GM15510 (cell line): ENCODE results near the gene MBNL3.

Source experiments
- POLR2A ChIP-seq: IDR thresholded peaks from 3 replicates; pipeline ENCODE4 v1.6.1; 2011; ENCODE audit warnings: borderline replicate concordance; ENCODE audit not compliant: insufficient read length; ENCODE audit errors: extremely low read depth

Gene MBNL3

DNA sequence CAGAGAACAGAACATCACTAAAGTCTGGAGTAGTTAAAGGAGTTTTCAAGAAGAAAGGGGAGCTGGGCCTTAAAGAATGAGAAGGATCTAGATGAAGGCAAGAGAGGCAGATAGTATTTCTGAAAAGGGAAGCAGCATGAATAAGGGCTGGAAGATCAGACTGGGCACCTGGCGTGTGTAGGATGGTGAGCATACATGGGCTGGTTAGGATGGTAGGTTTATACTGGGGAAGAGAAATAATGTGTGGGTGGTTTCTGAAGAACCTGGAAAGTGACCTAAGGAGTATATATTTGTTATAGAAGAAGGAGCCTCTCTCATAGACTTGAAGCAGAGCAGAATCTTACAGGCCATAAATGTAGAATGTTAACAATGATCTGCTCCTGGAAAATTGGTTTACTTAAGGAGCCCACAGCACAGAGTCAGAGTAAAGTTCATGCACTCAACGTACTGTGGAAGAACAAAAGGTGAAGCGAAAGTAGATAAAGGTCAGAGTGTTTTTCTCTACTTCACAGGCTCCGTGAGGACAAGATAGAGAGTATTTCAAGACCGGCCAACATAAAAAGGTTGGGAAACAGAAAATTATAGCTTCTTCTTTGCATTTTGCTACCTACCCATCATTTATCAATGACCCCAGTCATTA, 35.8 kb downstream of the MBNL3 start:
- TF ChIP-seq POLR2A = no peak

GRCh38 chrX:132444936-132445335, 43.9 kb downstream of the MBNL3 start:
- no peak for TF ChIP-seq POLR2A

DNA sequence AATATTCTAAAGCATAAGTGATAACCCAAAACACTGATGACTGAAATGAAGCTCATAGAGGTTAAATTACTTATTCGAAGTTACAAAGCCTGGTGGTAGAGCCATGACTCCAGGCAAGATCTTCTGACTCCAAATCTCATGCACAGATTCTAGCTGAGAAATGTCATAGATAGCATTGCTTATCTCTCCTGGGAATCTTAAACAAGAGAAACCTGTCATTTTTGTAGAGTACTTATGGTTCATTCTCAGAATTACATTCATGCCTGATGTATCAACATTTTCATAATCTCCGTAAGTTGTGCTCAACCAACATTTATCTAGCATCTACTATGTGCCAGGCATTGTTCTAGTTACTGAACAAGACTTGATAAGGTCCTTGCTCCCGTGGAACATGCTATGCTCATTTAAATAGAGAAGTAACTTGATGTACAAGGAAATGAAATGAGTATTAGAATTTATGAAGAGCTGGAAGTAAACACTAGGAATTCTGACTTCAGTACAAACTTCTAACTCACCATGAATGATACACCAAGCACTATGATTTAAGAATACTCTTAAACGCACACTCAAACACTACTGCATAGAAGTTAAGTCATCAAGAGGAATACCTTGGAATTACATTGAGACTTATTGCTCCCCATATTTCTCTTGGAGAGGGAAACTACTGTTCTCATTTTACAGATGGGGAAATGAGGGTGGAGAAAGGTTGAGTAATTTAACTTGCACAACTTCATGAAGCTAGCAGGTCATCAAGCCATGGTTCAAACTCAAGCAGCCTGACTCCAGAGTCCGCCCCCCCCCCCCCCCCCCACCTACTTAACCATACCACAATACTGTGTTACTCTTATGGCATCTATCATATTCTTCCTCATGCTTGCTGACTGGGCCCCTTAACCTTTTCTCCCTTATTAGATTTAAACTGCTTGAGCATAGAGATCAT, 45.4 kb downstream of the MBNL3 start:
- TF ChIP-seq POLR2A = no peak

DNA sequence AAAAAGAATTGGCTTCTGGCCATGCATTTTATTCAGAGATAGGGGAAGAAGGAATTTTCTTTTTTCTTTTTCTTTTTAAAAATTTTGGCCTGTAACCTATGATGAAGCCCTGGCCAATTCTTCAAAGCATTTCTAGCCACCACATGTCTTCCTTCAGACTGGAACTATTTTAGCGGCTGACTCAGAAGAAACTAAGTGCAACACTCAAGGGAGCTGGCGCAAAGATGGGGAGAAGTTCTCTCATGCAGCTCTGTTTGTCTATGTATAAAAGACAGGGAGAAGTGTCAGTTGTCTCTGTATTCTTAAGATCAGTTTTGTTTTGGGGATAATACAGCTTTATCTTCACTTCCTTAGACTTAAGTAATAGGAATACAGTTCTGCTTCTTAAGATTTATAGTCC, 46.1 kb downstream of the MBNL3 start:
- TF ChIP-seq POLR2A = no peak

DNA sequence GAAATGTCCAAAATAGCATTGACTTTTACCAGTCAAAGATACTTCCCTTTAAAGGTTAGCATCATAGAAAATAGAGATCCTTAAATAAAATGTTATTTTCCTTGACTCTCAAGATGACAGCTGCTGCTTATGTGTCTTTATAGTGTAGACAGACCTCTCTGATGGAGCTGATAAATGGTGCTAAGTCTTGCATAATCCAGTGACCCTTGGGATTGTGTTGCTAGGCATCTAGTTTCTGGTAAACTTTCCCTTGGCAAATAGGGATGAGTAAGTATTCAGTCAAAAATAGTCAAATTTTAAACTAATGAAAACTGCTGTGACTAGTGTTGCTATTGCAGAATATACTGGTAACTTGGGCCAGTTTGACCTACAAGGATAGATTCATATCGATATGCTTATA, 53.6 kb downstream of the MBNL3 start:
- no peak for TF ChIP-seq POLR2A

DNA sequence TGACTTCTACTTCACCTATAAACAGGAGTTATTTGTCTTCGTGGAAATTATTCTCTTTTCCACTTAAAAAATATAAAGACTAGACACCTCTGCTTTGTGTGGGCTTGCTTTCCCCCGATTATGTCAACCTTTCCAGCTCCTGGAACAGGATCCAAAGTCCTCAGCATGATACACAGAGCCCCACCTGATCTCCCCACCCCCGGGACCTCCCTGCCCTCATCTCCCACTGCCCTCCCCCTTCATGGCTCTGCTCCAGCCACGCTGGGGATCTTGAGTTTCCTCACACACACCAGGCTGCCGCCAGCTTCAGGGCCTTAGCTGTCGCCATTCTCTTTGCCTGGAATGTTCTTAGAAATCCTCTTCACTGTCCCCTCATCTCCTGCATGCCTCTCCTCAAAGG, 55.3 kb downstream of the MBNL3 start:
- no peak for TF ChIP-seq POLR2A

GRCh38 chrX:132433001-132433400, 55.8 kb downstream of the MBNL3 start:
- no peak for TF ChIP-seq POLR2A

- TF ChIP-seq POLR2A = no peak
Observed at GRCh38 chrX:132428896-132429295, 59.9 kb downstream of the MBNL3 start.

- no peak for TF ChIP-seq POLR2A
Observed at GRCh38 chrX:132426695-132427281, 62.0 kb downstream of the MBNL3 start.

DNA sequence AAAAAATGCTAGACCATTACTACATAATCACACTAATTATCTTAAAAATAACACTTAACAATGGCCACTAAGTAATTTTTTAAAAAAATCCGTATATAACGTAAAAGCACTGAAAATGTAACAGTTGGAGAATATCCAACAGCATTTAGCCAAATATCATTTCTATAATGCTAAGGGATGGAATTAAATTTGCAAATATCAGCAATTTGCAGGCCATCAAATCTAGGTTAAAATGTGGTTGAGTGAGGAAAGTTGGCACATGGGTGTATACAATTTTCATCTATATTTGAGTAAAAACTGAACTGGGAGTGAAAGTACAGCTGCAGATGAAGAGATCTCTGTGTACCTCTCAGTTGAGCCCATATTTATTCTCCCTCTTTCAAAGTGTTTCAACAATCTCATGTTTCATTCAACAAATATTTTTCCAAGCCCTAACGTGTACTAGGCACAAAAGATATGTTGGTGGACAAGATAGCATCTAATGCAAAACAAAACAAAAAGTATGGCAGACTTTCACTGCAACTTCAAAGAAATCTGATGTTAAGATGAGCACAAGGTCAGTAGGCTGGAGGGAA, 63.0 kb downstream of the MBNL3 start:
- no peak for TF ChIP-seq POLR2A

GRCh38 chrX:132423323-132423722, 65.5 kb downstream of the MBNL3 start:
- no peak for TF ChIP-seq POLR2A

DNA sequence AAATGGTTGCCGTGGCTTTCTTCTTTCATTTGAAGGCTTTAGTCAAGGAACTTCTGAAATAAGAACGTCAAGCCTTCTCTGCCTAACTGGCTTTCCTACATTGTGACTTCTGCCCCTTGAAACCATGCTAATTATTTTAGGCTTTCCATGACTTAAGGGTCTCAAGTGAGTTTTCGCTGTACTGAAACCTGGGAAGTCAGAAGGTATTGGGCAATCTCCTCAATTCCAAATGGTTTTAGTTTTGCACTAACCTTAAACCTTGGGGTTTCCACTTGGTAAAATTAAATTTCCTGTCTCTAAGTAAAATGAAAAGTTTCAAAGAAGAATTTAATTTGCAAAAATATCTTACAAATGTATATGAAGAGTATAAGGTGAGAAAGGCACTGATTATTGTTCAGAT, 73.8 kb downstream of the MBNL3 start:
- no peak for TF ChIP-seq POLR2A

- TF ChIP-seq POLR2A = no peak
Observed at GRCh38 chrX:132414404-132414803, 74.4 kb downstream of the MBNL3 start.

DNA sequence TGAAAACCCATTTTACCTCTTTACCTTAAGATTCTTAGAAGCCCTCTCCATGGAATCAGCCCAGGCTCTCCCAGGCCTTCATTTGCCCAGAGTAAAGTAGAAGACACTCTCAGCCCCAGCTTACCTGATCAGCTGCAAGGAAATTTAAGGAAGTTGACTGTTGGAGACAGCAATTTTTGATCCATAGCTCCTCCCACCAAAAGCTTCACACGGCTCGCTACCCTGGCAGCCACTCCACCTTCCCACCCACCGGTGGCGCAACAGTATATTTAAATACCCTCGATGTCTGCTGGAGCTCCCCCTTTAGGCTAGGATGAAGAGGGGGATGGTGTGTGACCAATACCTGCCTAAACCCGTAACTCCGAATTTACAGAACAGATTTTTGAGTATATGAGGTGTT, 75.4 kb downstream of the MBNL3 start:
- no peak for TF ChIP-seq POLR2A

- TF ChIP-seq POLR2A = no peak
Observed at GRCh38 chrX:132412208-132412607, 76.6 kb downstream of the MBNL3 start.
